GM19324 (cell line): ENCODE results near the gene PLBD1.

ENCODE experiments used
- ATAC-seq: cut with Tn5 transposase; IDR thresholded peaks from one replicate; pipeline ENCODE4 v1.9.1; 2021; ENCODE audit warnings: mild to moderate bottlenecking, moderate library complexity; ENCODE audit not compliant: unreplicated experiment, low FRiP score

PLBD1 gene

GRCh38 chr12:14571779-14572178 is 4.1 kb upstream of the PLBD1 start:
- ATAC-seq: no peak

DNA sequence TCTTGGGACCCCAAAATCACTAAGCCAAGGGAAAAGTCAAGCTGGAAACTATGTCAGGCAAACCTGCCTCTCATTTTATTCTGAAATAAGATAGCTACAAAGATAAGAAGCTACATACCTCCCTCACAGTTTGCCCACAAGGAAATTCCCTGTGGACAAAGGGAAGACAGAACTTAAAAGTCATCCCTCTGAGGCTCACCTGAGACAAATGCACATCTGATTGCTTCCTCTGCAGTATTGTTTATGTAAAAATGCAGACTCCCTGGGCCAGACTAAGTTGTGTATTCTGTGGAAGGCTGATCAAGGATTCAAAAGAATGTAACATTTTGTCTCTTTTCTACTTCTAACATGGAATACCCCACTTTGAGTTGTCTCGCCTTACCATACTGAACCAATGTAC is 2.5 kb upstream of the PLBD1 start:
- no peak for ATAC-seq

- no peak for ATAC-seq
These were observed 3.2 kb downstream of the PLBD1 start for GRCh38 chr12:14564336-14564959.

GRCh38 chr12:14563046-14563445 is 4.6 kb downstream of the PLBD1 start:
- ATAC-seq: no peak

DNA sequence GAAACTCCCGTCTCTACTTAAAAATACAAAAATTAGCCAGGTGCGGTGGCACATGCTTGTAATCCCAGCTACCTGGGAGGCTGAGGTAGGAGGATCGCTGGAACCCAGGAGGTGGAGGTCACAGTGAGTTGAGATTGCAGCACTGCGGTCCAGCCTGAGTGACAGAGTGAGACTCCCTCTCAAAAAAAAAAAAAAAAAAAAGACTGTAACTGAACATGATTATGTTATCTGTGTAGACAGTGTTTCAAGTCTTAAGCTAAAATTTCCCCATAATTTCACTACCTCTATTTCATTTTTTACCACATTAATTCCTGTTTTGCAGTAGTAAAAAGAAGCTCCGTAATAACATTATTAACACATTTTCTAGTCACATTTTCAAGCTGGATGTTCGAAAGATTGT is 5.4 kb downstream of the PLBD1 start:
- no peak for ATAC-seq

- no peak for ATAC-seq
These were observed 5.9 kb downstream of the PLBD1 start for GRCh38 chr12:14561677-14562238.

- no peak for ATAC-seq
These were observed 6.6 kb downstream of the PLBD1 start for GRCh38 chr12:14560904-14561574.

DNA sequence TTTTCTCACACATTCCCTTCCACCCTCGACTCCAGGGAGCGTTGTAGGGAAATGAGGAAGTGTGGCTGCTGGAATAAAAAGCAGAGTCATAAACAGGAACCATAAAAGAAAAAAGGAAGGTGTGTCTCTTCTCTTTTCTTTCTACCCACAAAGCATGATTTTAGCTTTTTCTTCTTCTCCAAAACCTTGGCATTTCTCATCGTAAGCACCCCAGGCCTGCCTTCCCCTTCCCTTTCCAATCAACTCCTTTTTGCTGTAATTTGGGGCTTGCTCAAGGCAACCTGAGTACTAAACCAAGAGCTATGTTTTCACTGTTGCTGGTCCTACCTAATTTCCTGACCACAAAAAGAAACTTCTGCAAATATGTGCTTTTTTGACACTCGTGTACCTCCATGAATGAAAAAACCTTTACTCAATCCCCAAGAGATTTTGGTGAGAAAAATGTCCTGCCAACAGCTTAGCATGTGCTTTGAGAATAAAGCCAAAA is 9.2 kb downstream of the PLBD1 start:
- ATAC-seq: no peak

- ATAC-seq: no peak
These were observed 9.7 kb downstream of the PLBD1 start for GRCh38 chr12:14557966-14558365.

GRCh38 chr12:14554281-14555007 is 13.2 kb downstream of the PLBD1 start:
- no peak for ATAC-seq

DNA sequence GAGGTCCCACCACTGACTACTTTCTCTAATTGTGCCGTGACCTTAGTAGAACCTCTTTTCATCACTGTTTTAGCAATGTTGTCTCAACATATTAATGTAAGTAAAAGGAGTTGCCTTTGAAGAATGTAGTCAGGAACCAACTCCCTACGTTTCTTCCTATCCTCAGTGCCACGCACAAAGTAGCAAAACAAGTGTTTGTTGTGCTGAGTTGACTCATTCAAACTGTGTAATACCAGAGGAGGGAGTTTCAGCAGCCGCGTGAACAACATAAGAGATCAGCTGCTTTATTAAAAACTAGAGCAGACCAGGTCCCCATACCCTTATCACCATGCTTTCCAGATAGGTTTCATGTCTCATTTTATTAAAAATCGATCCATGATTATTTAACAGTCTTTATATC is 19.1 kb downstream of the PLBD1 start:
- ATAC-seq: no peak

- ATAC-seq: no peak
These were observed 20.1 kb downstream of the PLBD1 start for GRCh38 chr12:14547571-14547970.

DNA sequence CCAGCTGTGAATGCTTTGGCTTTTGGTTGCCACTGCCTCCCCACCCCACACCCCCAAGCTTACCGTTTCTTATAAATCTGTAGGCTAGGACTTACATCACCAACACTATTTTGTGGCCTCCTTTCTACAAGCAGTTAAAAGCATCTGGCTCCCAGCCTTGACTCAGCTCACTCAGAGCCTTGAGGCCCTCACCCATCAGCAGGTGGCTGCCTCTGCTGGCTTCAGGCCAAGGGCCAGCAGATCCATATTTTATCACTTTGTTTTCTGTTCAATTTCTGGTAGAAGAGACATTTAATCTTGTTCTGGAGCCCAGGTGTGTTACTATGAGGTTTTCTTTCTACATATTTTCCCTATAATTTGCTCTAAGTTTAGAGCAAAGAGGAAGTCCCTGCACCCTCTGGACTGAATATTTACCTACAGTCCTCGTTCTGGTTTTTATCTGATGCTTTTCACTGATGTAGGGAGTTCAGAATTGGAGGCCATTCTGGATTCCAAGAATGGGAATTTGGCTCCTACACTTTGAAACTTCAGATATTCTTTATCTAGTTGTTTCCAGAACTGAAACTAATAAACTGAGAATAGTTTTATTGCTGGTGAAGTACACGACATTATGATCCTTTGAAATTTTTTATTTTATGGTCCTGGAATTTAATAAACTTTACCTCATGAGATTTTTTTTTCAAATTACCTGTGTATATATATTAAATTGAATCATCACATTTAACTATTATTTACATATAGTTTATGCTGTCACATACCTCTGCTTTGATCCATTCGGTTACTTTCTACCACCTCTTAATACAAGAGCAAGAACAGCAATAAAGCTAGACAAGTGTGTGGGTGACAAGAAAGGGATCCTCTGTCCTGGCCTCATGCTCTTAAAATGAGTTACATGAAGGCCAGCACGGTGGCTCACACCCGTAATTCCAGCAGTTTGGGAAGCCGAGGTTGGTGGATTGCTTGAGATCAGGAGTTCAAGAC is 22.2 kb downstream of the PLBD1 start:
- no peak for ATAC-seq

DNA sequence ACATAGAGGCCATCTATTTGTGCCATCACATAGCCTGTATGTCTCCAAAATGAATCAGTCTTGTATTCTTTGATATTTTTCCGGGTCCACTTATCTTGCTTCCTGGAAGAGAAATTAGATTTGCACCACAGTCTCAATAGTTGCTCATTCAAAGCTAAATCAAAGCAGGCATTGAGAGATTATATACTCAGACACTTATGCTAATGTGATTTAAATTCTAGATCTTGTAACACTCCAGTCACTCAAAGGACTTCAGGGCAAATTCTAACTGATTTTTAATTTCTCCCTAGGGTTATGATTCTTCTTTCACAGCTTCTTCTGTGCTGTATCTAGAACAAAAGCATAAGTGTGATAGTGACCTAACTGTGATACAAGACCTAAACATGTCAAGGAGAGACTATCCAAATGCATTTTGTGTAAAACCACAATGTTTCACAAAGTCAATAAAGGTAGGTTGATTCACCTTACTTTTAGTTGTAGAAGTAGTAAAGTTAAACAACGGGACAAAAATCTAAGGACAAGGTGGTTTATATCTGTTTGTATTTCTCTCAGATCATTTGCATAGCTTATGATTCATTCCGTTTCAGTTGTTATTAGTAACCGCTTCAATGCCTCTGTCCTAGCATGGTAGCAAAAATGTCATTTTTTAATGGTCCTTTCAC is 26.8 kb downstream of the PLBD1 start:
- no peak for ATAC-seq

DNA sequence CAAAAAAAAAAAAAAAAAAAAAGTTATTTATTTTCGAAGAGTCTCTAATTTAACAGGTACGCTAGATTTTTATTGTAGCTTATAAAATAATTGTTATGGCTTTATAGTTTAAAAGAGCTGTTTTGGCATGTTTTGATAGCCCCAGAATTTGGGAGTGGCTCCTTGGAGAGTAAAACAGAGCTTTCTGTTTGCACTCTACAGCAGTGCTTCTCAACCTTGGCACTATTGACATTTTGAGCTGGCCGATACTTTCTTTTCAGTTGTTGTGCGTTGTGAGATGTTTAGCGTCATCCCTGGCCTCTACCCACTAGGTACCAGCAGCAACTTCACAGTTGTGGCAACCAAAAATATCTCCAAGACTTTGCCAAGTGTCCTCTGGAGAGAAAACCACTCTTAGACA is 30.6 kb downstream of the PLBD1 start:
- ATAC-seq: no peak

DNA sequence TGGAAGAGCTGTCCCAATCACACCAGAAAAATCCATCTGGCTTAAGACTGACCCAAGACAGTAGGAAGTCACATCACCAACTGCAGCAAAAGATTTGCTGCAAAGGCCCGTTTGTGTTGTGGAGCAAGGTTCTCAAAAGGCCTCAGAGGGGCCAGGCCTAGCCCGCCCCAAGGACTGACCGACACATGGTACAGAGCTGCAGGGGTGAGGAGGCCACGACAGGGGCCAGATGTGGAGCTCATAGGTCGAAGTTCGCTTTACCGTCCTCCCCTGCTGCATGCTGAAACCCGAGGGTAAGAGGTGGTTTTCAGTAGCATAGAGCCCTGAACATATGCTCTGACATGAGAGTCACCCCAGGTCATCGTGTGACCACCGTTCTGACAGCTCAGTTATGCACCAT is 35.5 kb downstream of the PLBD1 start:
- ATAC-seq: no peak

DNA sequence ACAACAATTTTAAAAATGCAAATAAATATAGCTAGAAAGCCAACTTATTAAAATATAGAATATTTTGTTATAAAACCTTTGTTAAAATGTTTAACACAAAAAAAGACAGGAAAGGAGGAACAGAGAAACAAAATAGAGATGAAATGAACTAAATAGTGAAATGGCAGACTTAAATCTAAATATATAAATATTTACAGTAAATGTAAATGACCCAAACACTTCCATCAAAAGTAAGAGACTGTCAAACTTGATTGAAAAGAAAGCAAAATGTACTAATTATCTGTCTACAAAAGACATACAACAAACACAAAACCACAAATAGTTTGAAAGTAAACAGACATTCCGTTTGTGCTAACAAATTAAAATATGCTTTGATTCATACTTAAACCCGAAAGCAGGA is 41.7 kb downstream of the PLBD1 start:
- no peak for ATAC-seq

DNA sequence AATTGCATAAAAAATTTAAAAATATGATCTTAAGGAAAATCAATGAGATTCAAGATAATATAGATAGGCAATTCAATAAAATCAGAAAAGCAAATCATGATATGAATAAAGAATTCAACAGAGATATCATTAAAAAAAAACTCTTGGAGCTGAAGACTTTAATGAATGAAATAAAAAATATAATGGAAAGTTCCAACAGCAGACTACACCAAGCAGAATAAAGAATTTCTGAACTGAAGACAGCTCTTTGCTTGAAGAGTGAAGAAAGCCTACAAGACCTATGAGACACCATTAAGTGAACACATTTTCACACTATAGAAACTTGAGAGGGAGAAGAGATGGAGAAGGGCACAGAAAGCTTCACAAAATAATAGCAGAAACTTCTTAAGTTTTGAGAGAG is 45.9 kb downstream of the PLBD1 start:
- no peak for ATAC-seq

- no peak for ATAC-seq
These were observed 52.7 kb downstream of the PLBD1 start for GRCh38 chr12:14514946-14515345.
